Panc1 (cell line): ENCODE measurements around the gene NDUFV1. TPM values are rescaled to one million over a fixed set of nuclear protein-coding genes. Genes with fewer than 3 reads are reported as not detected.

ENCODE experiments used
- ATAC-seq: fragments of 200-7000 bp; cut with Tn5 transposase; 2 replicates; pipeline ENCODE4 v1.9.1; 2020; ENCODE audit warnings: mild to moderate bottlenecking, moderate library complexity
- BruUV-seq: library from RNA; stranded (reverse); fragments of 400-500 nt; replicated peaks from 2 replicates; lab custom pipeline; 2021; lab: Mats Ljungman, UMichigan
- CTCF ChIA-PET: fragments of 300-600 bp; sonication (Branson Sonifier 250); formaldehyde crosslinking; loops from one replicate; lab custom pipeline; 2022; ENCODE audit warnings: antibody characterized with exemption; lab: Charles Lee
- POLR2A ChIA-PET: fragments of 300-600 bp; sonication (Branson Sonifier 250); formaldehyde crosslinking; loops from one replicate; lab custom pipeline; 2022; ENCODE audit warnings: antibody characterized with exemption; lab: Charles Lee
- DNase-seq: peaks from one replicate; pipeline ENCODE4 v3.0.0-alpha.2; 2010; ENCODE audit warnings: low read depth, low spot score
- H3K27ac ChIP-seq: 2 replicates; pipeline ENCODE4 v1.5.1; 2011; ENCODE audit warnings: mild to moderate bottlenecking, low read length, inconsistent platforms
- H3K27me3 ChIP-seq: fragments of 200-500 bp; sonication (Bioruptor generic); 2 replicates; pipeline ENCODE4 v1.6.0; 2014; ENCODE audit warnings: low read length, inconsistent platforms; ENCODE audit not compliant: control insufficient read depth, insufficient read depth
- H3K36me3 ChIP-seq: fragments of 200-500 bp; sonication (Bioruptor generic); 2 replicates; pipeline ENCODE4 v1.5.1; 2014; ENCODE audit warnings: inconsistent platforms, mild to moderate bottlenecking, low read length, moderate library complexity; ENCODE audit not compliant: control insufficient read depth, insufficient read depth
- H3K4me1 ChIP-seq: 2 replicates; pipeline ENCODE4 v1.5.1; 2011; ENCODE audit warnings: inconsistent platforms, mild to moderate bottlenecking, low read length, moderate library complexity; ENCODE audit not compliant: control insufficient read depth, insufficient read depth
- H3K4me3 ChIP-seq, 2 experiments: 2 replicates each; pipeline ENCODE4 v1.5.1; 2011 to 2012; ENCODE audit warnings: low read depth in 2 of 2, low read length in 2 of 2, mild to moderate bottlenecking in 2 of 2, inconsistent platforms in 1 of 2, moderate library complexity in 1 of 2
- H3K9me3 ChIP-seq: fragments of 200-500 bp; sonication (Bioruptor generic); 2 replicates; pipeline ENCODE4 v1.5.1; 2014; ENCODE audit warnings: low read depth, mild to moderate bottlenecking, inconsistent platforms, low read length, moderate library complexity; ENCODE audit not compliant: control insufficient read depth, insufficient read depth
- POLR2AphosphoS5 ChIP-seq: IDR thresholded peaks from 2 replicates; pipeline ENCODE4 v1.6.1; 2012; ENCODE audit warnings: mild to moderate bottlenecking, low read depth, low read length, moderate library complexity
- SIN3A ChIP-seq: IDR thresholded peaks from 2 replicates; pipeline ENCODE4 v1.6.1; 2012; ENCODE audit warnings: low read depth, mild to moderate bottlenecking, low read length, moderate library complexity, borderline replicate concordance; ENCODE audit not compliant: insufficient read depth
- TCF7L2 ChIP-seq: IDR thresholded peaks from 2 replicates; pipeline ENCODE4 v1.6.1; 2011; ENCODE audit warnings: mild to moderate bottlenecking, low read depth, low read length, inconsistent platforms
- in situ Hi-C: cut with HindIII; loops from 2 replicates; pipeline ENCODE4 v1.10.0; 2016; ENCODE audit warnings: low sequenced_read_pairs, low pct_unique_long_range_greater_than_20kb
- intact Hi-C: fragments of 100-400 bp; cut with micrococcal nuclease; formaldehyde crosslinking; loops from one replicate; pipeline ENCODE4 v1.10.0; 2022; ENCODE audit not compliant: unreplicated experiment
- total RNA-seq: library from RNA; stranded (reverse); gene quantifications from one replicate; pipeline ENCODE4 v1.2.1, GENCODE V29; 2021; ENCODE audit not compliant: unreplicated experiment
- TF ChIP-seq, protein P1 (sequence below): fragments of 450-650 bp; IDR thresholded peaks from 2 replicates; pipeline ENCODE4 v1.5.1; 2017; ENCODE audit warnings: mild to moderate bottlenecking
- TF ChIP-seq, protein P2 (sequence below), 2 experiments: IDR thresholded peaks; 2 replicates each; pipeline ENCODE4 v1.6.1; 2011 to 2012; ENCODE audit warnings: low read depth in 2 of 2, control low read depth in 1 of 2, low read length in 1 of 2, mild to moderate bottlenecking in 1 of 2, moderate library complexity in 1 of 2; ENCODE audit not compliant: insufficient read depth in 1 of 2

Gene NDUFV1
- total RNA-seq, 1 experiment from 2014 or later = 281 TPM

DNA sequence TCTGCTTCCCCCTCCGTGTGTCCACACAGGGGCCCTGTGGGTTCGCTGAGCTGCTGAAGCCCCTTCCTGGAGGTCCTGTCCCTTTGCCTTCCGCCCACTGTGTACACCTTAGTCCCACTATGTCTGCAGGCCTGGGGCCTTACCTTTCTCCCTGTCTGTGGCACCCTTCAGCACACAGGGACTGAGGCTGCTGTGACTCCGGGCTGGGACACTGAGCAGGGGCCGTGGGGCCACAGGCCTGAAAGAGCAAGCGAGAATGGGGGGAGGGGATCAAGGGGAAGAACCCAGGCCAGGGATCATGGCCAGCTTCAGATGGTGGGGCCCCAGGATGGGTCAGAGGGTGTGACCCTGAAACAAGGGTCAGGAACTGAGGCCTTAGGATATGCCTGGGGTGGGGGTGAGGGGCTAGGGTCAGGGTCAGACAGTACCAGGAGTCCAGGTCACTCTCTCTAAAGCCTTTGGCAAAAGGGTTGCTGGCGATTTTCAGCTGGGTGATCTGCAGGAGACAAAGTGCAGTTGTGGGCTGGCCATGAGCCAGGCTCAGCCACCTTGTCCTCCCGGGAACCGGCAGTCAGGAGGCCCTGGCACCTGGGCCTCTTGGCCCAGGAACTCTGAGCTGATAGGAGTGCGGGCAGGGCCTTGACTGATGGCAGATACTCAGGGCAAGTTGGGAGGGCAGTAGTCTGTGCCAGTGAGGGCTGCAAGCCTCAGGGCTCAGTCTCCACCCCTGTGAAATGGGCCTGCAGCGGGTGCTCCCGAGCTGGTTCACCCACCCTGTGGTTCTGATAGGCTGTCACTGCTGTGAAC is 25.6 kb downstream of the NDUFV1 start:
- ATAC-seq (no peak), DNase-seq (no peak)
- Histone ChIP-seq H3K4me1 (peaks cover 13% of the 10 kb centered on the region; the same call in 1 of the 2 replicates), H3K9me3 (no peaks in the 10 kb centered on the region), H3K27ac (no peak overlapping the region), H3K27me3 (no peaks in the 10 kb centered on the region), H3K36me3 (no peaks in the 10 kb centered on the region), H3K4me3 (no peak overlapping the region)
- CTCF ChIA-PET = interaction anchor here (1.6 kb wide), 1 partner anchor 19 kb away, joined by 13 read pairs; no protein-coding TSS in a partner anchor
- in situ Hi-C loops (no loop called here), intact Hi-C loops (no loop called here)
- BruUV-seq = no TSS peak
- POLR2A ChIA-PET = no interaction called here
- no peak for TF ChIP-seq TCF7L2
- TF ChIP-seq SIN3A = no peak

DNA sequence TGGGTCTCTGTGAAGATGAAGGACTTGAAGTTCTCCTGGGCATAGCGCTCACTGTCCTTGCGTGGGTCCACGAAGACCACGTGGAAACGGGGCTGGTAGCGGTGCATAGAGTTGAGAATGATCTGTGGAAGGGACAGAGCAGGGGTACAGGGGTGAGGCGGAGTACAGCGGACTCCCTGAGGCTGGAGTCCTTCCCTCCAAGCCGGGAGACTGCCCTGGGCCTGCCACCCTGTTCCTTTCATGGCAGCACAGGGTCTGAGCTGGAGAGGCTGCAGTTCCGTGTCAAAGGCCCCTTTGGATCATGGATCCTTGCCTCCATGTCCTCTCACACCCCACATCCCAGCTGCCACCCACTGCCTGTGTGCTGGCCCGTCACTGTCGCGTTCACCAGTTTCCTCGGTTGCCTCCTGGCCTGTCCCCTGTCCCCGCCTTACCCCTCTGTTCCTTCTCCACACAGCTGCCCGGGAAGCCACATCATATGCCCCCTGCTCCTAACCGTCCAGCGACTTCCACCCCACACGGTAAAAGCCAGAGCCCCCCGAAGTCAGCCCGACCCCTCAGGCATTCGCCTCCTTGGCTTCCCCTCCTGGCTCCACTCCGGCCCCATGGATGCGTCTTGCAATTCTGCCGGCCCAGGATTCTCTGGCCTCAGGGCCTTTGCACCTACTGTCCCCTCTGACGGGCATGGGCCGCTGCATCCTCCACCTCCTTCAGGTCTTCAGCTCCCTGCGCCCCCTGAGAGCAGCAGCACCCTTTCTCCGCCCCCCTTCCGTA is 26.4 kb downstream of the NDUFV1 start:
- intact Hi-C loops (no loop called here), in situ Hi-C loops (no loop called here)
- Histone ChIP-seq H3K27me3 (no peaks in the 10 kb centered on the region), H3K9me3 (no peaks in the 10 kb centered on the region), H3K4me3 (no peak overlapping the region), H3K27ac (no peak overlapping the region), H3K4me1 (peaks cover 13% of the 10 kb centered on the region; the same call in 1 of the 2 replicates), H3K36me3 (no peaks in the 10 kb centered on the region)
- POLR2A ChIA-PET = no interaction called here
- CTCF ChIA-PET = interaction anchor here (1.6 kb wide), 1 partner anchor 18 kb away, joined by 13 read pairs; no protein-coding TSS in a partner anchor
- ATAC-seq (no peak), DNase-seq (no peak)
- BruUV-seq = no TSS peak
- TF ChIP-seq POLR2AphosphoS5 (no peak), SIN3A (no peak), TCF7L2 (no peak)
- TF ChIP-seq, protein P1, sequence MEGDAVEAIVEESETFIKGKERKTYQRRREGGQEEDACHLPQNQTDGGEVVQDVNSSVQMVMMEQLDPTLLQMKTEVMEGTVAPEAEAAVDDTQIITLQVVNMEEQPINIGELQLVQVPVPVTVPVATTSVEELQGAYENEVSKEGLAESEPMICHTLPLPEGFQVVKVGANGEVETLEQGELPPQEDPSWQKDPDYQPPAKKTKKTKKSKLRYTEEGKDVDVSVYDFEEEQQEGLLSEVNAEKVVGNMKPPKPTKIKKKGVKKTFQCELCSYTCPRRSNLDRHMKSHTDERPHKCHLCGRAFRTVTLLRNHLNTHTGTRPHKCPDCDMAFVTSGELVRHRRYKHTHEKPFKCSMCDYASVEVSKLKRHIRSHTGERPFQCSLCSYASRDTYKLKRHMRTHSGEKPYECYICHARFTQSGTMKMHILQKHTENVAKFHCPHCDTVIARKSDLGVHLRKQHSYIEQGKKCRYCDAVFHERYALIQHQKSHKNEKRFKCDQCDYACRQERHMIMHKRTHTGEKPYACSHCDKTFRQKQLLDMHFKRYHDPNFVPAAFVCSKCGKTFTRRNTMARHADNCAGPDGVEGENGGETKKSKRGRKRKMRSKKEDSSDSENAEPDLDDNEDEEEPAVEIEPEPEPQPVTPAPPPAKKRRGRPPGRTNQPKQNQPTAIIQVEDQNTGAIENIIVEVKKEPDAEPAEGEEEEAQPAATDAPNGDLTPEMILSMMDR = no peak
- TF ChIP-seq, protein P2, sequence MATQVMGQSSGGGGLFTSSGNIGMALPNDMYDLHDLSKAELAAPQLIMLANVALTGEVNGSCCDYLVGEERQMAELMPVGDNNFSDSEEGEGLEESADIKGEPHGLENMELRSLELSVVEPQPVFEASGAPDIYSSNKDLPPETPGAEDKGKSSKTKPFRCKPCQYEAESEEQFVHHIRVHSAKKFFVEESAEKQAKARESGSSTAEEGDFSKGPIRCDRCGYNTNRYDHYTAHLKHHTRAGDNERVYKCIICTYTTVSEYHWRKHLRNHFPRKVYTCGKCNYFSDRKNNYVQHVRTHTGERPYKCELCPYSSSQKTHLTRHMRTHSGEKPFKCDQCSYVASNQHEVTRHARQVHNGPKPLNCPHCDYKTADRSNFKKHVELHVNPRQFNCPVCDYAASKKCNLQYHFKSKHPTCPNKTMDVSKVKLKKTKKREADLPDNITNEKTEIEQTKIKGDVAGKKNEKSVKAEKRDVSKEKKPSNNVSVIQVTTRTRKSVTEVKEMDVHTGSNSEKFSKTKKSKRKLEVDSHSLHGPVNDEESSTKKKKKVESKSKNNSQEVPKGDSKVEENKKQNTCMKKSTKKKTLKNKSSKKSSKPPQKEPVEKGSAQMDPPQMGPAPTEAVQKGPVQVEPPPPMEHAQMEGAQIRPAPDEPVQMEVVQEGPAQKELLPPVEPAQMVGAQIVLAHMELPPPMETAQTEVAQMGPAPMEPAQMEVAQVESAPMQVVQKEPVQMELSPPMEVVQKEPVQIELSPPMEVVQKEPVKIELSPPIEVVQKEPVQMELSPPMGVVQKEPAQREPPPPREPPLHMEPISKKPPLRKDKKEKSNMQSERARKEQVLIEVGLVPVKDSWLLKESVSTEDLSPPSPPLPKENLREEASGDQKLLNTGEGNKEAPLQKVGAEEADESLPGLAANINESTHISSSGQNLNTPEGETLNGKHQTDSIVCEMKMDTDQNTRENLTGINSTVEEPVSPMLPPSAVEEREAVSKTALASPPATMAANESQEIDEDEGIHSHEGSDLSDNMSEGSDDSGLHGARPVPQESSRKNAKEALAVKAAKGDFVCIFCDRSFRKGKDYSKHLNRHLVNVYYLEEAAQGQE (IDR thresholded peaks at IDR 0.05; ENCODE audit: insufficient read depth in 1 of 2, low read depth in 2 of 2, low read length in 1 of 2) = no peak
